Measurements from ENCODE around the gene LLCFC1. TPM values are rescaled to one million over a fixed set of nuclear protein-coding genes. Genes with fewer than 3 reads are reported as not detected.

Gene LLCFC1
- polyA plus RNA-seq, 1 of the 3 experiments (the other 2 are of a cell fraction) = not detected

DNA sequence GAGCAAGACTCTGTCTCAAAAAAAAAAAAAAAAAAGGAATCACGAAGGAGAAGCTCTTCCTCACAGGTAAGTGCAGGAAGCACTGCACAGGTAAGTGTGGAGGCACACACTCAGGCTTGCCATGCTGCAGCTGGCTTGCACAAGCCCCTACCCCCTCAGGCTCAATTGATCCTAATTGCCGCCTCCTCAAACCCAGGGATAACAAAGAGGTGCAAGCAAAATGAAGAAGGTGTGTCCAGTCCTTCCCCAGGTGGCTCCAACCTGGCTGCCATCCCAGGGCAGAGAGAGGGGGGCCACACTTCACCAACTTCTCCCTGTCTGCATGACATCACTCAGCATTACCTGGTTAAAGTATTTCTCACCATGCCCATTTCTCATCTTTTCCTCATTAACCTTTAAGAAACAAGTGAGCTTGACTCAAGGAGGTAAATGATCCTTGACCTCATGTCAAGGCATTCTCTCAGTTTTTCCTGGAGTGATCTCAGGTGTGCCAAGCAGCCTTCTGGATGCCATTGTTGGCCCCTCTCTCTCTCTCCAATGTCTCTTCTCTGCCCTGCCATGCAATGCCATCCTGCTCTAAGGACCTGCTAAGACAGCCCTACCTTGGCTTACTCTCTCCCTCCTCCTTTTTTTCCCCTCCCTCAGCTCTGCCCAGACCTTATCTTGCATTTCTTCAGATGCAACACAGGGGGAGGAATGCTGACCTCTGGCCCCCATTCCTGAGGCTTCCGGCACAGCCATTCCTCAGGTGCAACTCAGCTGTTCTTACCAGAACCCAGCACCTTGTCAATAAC is 40.7 kb upstream of the LLCFC1 start:
- TF ChIP-seq TCF12 (IDR thresholded peaks at IDR 0.05) (no peak), USF1 (IDR thresholded peaks at IDR 0.05; ENCODE audit: borderline replicate concordance, low read depth) (no peak), RFX5 (IDR thresholded peaks at IDR 0.05; ENCODE audit: low read length) (no peak), NFIC (IDR thresholded peaks at IDR 0.05; ENCODE audit: borderline replicate concordance) (no peak), FOXM1 (IDR thresholded peaks at IDR 0.05; ENCODE audit: low read depth) (no peak), GABPA (IDR thresholded peaks at IDR 0.05; ENCODE audit: low read depth) (no peak), FOXJ3 (CRISPR knock-in tag; IDR thresholded peaks at IDR 0.05) (no peak), RXRA (IDR thresholded peaks at IDR 0.05; ENCODE audit: borderline replicate concordance, low read depth) (no peak), CHD2 (IDR thresholded peaks at IDR 0.05; ENCODE audit: low read length, partially characterized antibody) (no peak), EP300 (IDR thresholded peaks at IDR 0.05; ENCODE audit: borderline replicate concordance in 1 of 2, low read depth in 1 of 2, low read length in 1 of 2) (no peak), MEF2A (IDR thresholded peaks at IDR 0.05; ENCODE audit: borderline replicate concordance, low read depth) (no peak), MXI1 (IDR thresholded peaks at IDR 0.05; ENCODE audit: low read depth, low read length) (no peak), JUND (IDR thresholded peaks at IDR 0.05) (no peak)
- TF ChIP-seq, protein P1, sequence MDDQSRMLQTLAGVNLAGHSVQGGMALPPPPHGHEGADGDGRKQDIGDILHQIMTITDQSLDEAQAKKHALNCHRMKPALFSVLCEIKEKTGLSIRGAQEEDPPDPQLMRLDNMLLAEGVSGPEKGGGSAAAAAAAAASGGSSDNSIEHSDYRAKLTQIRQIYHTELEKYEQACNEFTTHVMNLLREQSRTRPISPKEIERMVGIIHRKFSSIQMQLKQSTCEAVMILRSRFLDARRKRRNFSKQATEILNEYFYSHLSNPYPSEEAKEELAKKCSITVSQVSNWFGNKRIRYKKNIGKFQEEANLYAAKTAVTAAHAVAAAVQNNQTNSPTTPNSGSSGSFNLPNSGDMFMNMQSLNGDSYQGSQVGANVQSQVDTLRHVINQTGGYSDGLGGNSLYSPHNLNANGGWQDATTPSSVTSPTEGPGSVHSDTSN (IDR thresholded peaks at IDR 0.05) = no peak
- TF ChIP-seq, protein P2, sequence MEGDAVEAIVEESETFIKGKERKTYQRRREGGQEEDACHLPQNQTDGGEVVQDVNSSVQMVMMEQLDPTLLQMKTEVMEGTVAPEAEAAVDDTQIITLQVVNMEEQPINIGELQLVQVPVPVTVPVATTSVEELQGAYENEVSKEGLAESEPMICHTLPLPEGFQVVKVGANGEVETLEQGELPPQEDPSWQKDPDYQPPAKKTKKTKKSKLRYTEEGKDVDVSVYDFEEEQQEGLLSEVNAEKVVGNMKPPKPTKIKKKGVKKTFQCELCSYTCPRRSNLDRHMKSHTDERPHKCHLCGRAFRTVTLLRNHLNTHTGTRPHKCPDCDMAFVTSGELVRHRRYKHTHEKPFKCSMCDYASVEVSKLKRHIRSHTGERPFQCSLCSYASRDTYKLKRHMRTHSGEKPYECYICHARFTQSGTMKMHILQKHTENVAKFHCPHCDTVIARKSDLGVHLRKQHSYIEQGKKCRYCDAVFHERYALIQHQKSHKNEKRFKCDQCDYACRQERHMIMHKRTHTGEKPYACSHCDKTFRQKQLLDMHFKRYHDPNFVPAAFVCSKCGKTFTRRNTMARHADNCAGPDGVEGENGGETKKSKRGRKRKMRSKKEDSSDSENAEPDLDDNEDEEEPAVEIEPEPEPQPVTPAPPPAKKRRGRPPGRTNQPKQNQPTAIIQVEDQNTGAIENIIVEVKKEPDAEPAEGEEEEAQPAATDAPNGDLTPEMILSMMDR (IDR thresholded peaks at IDR 0.05) = no peak
- Histone ChIP-seq H3K4me3 (ENCODE audit: low read depth in 2 of 2, low read length in 1 of 2) (no peak overlapping the region), H3K4me1 (ENCODE audit: control insufficient read depth in 1 of 2, insufficient read depth in 2 of 2, low read depth in 1 of 2, low read length in 1 of 2) (no peaks in the 10 kb centered on the region), H3K9ac (no peak overlapping the region), H3K27ac (ENCODE audit: low read depth in 2 of 2, low read length in 1 of 2) (no peak overlapping the region), H3K9me2 (no peaks in the 10 kb centered on the region), H2AFZ (ENCODE audit: low read depth) (no peak overlapping the region), H3F3A (replicated peaks; ENCODE audit: insufficient read depth) (no peaks in the 10 kb centered on the region), H3K79me2 (ENCODE audit: insufficient read depth) (no peaks in the 10 kb centered on the region), H3K9me3 (no peaks in the 10 kb centered on the region), H3K4me2 (no peak overlapping the region), H3K36me3 (replicated peaks in 1 of 2; ENCODE audit: control insufficient read depth in 1 of 2, insufficient read depth in 2 of 2, low read length in 1 of 2) (no peaks in the 10 kb centered on the region), H3K27me3 (ENCODE audit: insufficient read depth) (peaks cover 43% of the 10 kb centered on the region), H4K20me1 (ENCODE audit: insufficient read depth) (no peaks in the 10 kb centered on the region)
- DNase-seq = no peak
- POLR2A ChIA-PET = no interaction called here
- 28% methylated on average over 3 of the region's 3 CpGs for WGBS (ENCODE audit: low lambda C conversion rate)
- CTCF ChIA-PET = interaction anchor here (0.7 to 3.3 kb wide), 3 partner anchors 18 to 294 kb away, joined by 4 to 17 read pairs (median 4); no protein-coding TSS in a partner anchor
